Brain pericyte (primary cell): ENCODE measurements around the gene KLF6.

Experiments used
- DNase-seq: peaks from one replicate; pipeline ENCODE4 v3.0.0-alpha.2; 2012; ENCODE audit warnings: low read depth, low spot score

KLF6 gene

DNA sequence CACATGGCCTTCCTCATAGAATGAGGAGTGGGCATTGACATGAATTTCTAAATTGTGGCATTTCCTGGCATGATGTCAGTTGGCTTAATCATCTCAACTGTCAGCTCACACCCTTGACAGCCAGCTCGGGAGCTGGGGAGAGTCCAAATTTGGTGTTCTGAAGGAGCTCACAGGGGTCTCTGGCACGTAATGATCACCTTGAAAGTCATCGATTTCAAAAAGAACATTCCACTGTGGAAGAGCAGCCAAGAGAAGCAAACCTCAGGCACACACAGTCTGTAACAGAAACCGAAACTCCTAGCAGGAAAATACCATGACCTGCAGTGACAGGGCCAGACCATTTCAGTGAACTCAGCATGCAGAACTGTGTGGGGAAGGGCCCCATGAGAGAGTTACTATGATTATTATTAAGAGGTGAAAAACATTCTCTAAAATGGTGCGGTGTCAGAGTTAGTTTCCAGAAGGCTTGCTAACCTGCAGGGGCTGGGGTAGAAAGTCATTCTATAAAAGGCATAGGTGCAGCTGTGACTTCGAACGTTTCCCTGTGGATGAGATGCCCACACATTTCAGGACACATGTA is 26.4 kb upstream of the KLF6 start:
- no peak for DNase-seq

DNA sequence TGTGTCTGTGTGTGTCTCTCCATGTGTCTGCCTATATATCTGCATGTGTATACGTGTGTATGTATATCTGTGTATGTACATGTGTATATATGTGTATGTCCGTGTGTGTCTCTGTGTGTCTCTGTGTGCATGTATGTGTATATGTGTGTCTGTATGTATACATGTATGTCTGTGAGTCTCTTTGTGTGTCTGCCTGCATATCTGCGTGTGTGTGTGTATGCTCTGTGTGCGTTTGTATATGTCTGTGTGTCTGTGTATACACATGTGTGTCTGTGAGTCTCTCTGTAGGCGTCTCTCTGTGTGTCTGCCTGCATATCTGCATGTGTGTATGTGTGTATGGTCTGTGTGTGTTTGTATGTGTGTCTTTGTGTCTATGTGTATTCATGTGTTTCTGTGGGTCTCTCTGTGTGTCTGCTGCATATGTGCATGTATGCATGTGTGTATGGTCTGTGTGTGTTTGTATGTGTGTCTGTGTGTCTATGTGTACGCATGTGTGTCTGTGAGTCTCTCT is 23.7 kb upstream of the KLF6 start:
- DNase-seq = no peak

DNA sequence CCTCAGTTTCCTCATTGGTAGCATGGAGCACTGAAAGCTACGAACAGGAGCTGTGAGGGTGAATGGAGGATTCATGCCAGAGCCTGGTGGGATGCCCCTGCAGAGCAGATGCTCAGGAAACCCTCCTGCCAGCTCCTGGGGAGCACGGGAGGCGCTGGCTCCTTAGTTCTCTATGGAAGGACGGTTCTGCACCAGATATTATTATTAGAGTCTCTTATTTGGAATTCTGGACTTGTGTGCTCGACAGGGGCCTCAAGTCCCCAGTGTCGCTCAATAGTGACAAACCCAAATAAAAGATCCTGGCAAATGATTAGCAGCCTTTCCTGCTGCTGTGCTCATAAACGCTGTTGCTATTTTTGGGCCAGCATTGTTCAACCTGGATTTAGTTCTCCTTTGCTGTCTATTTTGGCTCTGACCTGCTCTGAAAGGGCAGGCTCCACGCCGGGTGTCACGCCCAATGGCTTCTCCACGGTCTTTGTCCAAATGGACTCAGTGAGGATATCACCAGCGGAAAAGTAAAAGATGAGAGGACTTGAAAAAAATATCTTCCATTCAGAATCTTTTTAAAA is 23.0 kb upstream of the KLF6 start:
- no peak for DNase-seq

DNA sequence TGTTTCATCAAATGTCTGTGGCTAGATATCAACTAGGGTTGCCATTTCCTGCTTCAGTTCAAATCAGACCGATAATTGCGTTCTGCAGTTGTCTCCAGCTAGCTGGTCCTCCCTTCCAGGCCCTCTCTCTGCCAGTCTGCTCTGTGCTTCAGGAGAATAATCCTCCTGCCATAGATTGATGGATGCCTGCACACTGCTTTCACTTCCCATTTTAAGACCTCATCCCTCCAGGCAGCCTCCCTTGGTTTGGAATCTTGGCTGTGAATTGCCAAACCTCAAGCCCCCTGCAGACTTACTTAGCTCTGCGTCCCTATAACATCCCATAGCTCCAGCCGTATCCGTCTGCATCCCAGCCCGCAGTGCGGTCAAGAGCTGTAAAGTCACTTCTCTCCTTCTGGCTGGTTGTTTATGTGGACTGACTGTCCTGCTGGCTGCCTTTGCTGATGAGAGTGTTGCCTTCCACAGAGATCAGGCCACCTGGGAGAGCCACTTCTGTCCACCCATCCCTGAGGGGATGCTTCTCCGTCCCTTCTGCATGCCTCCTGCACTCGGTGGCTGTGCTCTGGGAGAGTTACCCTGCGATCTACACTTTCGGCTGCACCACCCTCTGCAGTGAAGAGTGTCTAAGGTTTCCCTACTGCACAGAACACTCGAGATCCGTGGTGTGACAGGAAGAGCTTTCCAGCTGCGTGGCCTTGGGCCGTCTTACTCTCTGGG is 22.4 kb upstream of the KLF6 start:
- no peak for DNase-seq

DNA sequence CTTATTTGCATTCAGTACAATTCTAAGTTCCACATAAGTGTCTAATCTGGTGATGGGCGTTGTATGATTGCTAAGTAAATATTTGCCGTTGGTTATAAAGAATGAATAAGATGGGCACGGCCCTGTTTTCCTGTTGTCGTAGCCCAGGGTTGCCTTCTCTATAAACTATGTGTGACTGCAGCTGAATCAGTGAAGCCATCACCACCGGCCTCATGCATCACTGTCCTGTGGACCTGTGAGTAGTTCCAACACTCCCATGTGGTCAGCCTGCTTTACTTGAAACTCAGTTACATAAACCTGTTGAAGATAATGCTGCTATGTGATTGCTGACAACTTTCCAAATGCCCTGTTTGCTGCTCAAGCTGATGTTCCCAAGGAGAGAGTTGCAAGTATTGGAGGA is 21.6 kb upstream of the KLF6 start:
- DNase-seq = no peak

DNA sequence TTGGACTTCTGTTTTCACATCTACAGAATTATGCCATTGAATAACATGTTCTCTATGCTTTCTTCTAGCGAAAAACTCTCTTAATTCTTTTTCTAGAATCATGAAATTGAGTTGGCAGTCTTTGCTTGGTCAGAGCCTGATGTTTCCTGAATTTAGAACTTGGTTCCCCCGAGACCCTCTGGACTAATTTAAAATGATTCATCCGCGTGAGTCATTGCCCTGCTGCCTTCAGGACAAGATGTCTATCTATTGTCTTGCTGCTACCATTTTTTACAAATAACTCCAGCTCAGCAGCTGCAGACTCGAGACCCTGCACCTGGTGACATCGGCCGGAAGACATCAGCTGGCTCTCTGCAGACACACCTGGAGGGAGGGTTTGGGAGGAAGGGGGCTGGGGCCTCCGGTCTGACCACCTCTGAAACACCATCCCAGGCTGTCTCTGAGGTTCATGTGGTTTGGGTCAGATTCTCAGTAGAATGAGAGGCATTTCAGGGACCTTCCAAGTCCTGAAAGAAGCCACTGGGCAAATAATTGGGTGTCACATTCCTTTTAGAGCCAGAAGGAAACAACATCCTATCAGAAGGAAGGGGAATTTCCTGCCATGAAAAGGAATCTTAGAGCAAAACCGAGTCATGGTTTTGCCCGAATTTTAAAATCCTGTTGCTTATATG is 20.9 kb upstream of the KLF6 start:
- no peak for DNase-seq

DNA sequence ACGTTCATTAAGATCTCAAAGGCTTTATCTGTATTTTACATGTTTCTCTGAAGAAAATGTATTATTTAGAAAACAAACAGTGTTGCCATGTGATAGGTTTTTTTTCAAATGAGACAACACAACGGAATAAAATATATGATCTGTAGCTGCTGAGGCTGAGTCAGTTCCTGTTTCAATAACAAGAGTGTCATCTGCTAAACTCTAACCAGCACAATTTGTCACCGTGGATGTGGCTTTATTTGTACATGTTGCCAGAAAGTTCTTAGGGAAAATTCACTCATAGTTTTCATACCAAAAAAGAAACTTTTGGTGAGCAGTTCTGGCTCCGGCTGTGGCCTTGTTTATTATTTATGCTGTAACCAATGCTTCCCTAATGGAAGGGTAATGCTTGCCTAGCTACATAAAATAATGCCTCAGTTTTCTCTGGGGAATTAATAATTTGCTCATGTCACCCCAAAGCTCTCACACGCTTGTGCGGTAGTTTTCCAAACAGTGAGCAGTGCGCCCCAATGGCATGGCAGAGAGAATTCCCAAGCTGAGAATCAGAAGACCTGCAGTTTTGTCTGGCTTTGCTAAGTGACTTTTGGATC is 20.3 kb upstream of the KLF6 start:
- DNase-seq = no peak

DNA sequence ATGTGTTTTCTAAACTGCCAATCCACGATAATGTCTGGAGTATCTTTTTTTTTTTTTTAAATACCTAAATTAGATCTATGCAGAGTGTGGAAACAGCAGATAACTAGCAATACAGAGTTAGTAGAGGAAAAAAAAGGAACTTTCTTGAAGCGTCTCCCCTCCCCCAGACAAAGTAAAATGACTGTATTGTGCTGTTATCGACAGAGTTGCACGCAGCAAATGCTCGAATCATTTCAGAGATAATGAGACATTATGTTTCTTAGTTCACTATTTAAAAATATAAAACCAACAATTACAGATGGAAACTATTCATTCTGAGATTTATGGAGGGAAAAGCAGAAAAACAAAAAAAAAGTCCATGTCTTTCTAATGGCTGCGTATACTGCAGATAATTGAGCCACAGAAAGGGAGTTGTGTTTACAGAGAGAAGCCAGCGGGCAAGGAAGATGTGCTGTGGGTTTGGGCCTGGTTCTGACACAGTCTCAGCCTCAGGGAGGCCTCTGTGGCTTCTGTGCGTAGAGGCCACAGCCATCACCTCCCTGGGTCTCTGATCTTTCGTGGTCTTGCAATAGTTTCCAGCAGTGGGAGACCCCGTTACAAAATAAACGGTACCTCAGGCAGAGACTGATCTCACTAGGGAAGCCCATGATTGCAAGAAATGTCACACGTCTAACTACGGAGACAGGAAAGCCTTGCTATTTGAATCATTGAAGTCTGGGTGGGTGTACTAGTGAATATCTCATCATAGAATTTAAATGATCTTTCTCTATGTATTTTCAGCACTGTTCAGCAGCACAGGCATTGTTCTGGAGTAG is 19.1 kb upstream of the KLF6 start:
- DNase-seq = no peak

DNA sequence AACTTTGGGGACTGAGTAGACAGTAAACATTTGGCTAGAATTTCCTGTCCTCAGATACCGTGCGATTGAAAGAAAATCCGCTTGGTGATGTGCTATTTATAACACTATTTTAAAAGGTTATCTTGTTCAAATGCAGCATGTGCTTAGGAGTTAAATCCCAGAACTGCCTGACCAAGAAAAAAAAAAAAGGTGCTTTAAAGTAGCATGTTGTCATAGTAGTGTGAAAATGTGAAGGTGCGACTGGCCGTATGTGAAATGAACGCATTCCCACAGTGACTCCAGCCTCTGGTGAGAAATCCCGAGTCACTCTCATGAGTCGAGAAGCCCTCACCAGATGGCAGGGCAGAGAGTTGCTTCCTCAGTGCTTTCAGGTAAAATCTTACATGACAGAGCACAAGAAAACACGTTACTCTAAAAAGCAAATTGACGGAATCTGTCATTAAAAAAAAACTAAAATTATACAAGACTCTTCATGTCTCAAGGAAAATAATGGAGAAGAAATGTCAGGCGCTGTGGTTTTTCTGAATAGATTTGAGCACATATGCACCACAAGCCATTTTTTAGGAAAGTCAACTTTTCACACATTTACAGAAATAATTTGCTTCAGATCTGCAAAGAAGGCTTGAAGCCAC is 18.4 kb upstream of the KLF6 start:
- no peak for DNase-seq

DNA sequence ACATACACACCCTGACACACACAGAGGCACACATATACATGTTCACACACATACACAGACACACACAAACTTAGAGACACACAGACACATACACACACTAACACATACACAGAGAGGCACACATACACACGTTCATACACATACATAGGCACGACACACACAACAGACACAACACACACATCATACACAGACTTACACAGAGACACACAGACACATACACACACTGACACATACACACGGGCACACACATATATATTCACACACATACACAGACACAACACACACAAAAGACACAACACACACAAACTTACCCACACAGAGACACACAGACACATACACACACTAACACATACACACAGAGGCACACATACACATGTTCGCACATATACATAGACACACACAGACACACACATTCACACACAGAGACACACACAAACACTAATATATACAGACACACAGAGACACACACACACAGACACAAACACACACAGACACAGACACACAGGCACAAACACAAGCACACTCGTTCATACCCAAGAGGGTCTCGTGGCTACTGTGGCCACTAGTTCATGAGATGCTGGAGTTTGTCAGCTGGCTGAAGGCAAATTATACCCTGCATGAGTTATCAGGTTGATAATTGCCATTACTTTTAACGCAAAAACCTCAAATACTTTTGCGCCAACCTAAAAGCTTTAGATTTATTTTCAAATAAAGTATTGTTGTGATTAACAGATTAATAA is 17.7 kb upstream of the KLF6 start:
- DNase-seq = no peak

DNA sequence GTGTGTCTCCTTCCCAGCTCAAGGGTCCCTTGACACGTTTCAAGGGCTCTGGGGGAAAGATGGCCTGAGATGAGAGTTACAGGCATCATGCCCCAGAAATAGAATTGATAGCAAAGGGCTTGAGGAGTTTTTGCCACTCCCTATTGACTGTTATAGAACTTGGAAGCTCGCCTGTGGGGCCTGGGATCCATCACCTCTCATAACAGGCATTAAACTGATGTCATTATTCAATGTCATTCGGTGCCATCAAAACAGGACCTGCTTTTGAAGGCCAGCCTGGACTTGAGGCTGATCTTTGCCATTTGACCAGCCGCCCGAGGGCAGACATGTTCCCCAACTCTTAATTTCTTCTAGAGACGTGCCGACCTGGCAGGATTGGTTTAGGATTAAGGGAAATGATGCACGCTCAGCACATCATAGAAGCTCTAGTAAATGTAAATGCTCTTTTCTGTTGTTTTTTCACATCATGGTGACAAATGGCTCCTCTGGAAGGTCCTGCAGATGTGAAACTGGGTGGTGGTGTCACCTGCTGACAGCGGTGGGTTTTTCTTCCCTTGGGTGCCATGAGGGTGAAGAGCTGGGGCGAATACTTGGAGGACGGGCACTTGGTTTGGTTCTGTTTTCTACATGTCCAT is 16.7 kb upstream of the KLF6 start:
- no peak for DNase-seq

DNA sequence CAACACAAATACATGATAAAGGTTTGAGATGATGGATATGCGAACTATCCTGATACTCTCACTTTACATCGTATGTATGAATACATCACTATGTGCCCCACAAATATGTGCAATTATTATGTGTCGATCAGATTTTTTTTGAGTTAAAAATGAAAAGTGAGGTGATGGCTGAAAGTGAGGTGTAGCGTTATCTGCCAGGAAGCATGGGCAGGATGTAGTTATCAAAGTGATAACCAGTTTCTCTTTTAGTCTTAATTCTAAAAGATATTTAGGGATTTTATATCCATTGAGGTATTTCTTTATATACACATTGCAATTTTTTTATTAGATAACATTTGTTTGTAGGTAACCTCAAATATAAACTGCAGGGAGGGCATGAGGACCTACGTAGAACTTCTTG is 15.6 kb upstream of the KLF6 start:
- no peak for DNase-seq

DNA sequence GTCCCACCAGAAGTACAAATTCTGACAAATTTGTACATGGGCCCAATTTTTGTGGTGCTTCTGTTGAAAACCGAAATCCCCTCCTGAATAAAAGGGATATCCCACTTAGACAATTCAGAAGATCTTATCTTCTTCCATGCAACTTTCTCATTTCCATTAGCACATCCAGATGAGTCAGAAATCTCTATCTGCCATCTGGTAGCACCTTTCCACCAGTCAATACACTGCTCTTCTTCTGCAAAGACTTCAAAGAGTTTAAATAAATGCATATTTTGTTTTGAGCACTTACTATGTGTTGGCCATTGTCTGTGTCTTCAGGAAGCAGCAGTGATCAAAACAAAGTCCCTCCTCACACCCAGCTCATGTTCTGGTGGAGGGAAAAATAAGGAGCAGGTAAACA is 12.7 kb upstream of the KLF6 start:
- no peak for DNase-seq

DNA sequence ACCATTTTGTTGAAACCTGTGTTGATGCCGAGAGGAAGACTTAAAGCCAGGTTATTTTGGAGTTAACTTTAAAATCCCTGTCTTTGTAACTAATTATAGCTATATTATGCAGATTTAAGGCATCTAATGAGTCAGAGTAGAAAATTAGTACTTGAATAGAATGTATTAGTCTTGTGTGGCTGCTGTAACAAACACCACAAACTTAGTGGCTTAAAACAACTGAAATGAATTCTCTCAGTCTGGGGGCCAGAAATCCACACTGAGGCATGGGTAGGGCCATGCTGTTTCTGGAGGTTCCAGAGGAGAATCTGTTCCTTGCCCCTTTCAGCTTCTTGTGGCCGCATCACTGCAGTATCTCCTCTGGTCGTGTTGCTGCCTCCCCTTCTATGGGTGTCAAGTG is 8.5 kb upstream of the KLF6 start:
- no peak for DNase-seq

DNA sequence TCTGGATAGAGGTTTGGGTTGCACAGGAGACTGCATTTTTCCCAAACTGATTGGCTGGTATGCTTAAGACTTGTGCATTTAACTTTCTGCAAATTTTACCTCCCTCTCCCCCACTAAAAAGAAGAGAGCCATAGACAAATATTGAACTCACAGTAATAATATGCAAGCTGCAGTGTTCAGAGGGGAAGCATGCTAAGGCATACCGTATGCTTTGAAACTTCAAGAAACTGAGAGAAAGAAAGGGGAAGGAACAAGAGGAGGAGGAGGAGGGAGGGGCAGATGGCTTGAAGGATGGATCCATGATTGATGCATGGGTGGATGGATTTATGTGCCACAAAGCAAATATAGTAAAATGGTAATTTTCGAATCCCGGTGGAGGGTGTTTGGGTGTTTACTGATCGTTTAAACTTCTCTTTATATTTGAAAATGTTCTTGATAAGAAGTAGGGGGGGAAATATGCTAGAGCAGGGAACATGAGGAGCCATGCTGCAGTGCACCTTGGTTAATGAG is 7.8 kb upstream of the KLF6 start:
- DNase-seq = no peak

DNA sequence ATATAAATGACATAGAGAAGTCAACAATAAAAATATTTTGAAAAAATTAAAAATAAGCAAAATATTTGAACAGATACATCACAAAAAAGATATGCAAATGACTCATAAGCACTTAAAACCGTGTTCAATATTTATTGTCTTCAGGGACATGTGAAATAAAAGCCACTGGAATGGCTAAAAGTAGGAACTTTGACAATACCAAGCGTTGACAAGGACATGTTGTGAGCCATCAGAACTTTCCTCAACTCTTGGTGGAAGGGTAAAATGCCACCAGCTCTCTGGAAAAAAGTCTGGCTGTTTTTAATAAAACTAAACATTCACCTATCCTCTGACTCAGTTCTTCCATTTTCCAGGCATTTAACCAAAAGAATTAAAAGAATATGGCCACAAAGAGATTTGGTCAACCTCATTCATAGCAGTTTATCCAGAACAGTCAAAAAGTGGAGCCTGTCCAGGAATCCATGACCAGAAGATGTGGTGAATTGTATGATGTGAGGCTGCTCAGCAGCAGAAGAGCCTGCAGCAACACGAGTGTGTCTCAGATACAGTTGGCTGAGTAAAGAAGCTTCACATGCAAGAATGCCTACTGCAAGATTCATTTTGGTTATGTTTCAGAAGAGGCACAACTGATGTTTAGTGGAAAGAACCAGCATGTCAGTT is 7.1 kb upstream of the KLF6 start:
- no peak for DNase-seq

DNA sequence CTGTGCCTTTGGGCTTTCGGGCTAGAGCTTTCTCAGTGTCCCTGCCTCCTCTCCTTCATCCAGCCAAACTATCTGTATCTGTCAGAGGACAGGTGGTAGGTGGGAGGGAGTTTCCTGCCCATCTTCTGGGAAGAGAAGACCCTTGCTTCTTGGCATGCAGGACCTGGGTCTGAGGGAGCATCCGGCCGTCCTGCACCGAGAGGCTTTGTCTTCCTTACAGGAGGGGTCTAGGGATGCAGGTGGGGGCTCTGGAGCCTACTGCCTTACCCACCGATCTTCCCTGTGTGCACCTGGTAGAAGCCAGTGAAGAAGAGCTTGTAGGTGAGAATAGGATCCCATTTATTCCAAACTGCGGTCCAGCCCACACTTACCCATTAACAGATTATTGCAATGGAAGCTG is 5.8 kb upstream of the KLF6 start:
- DNase-seq = no peak

DNA sequence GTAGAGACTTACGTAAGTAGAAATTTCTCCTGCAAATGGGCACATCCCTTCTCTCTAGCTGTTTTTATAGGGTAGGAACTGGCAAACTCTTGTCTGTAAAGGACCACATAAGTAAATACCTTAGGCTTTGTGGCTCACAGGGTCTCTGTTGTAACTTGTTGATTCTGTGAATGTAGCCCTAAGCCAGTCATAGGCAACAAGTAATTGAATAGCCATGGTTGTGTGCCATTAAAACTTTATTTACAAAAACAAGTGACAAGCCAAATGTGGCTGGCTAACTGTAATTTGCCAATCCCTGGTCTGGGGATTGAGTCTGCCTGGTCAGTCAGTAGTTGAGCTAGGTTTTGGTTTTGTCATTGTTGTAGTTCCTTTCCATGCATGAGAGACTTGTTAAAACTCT is 5.3 kb upstream of the KLF6 start:
- no peak for DNase-seq

DNA sequence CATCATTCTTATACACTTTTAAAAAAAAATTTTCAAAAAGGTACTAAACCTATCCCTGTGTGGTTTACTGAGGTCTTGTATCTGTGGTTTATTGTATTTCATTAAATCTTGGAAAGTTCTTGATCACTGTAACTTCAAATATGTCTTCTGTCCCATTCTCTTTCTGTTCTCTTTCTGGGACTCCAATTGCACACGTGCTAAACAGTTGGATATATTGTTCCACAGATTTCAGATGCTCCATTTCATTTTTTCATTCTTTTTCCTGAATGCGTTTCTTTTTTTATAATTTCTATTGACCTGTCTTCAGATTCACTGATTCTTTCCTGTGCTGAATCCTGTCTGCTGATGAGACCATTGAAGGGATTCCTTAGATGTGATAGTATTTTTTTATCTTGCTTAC is 4.6 kb upstream of the KLF6 start:
- DNase-seq = no peak
